ENCODE results near the gene PPP4R4. TPM values are rescaled to one million over a fixed set of nuclear protein-coding genes. Genes with fewer than 3 reads are reported as not detected.

Gene PPP4R4
- total RNA-seq, 1 experiment from 2014 or later, result not detected

- Histone ChIP-seq H3K27ac (no peak overlapping the region), H3K4me3 (no peak overlapping the region), H3K36me3 (ENCODE audit: low read depth) (no peaks in the 10 kb centered on the region), H3K9me2 (ENCODE audit: insufficient read depth) (no peaks in the 10 kb centered on the region), H2AFZ (no peak overlapping the region), H3K27me3 (ENCODE audit: insufficient read depth, low read depth) (no peaks in the 10 kb centered on the region), H3F3A (ENCODE audit: insufficient read depth, low read depth) (no peaks in the 10 kb centered on the region), H3K4me2 (no peak overlapping the region), H3K79me2 (ENCODE audit: low read depth) (no peaks in the 10 kb centered on the region), H3K4me1 (replicated peaks; ENCODE audit: insufficient read depth) (no peaks in the 10 kb centered on the region), H3K9me3 (ENCODE audit: insufficient read depth, low read depth) (no peaks in the 10 kb centered on the region), H4K20me1 (ENCODE audit: insufficient read depth) (no peaks in the 10 kb centered on the region)
- TF ChIP-seq CTCF (conservative IDR thresholded peaks at IDR 0.05), result no peak
- no peak for TF ChIP-seq EZH2 (IDR thresholded peaks at IDR 0.05; ENCODE audit: low read depth)
- ChIA-PET POLR2A (ENCODE audit: unreplicated experiment) (no interaction called here), CTCF (no interaction called here)
- no TSS peak for BruUV-seq (replicated peaks)
- no peak for DNase-seq
- intact Hi-C loops (cut with micrococcal nuclease; ENCODE audit: unreplicated experiment), result loop anchor here (5.0 kb wide), 1 partner anchor 87 kb away; no protein-coding TSS in a partner anchor
Measured at GRCh38 chr14:94139421-94139820, 34.7 kb upstream of the PPP4R4 start.

GRCh38 chr14:94142247-94142646, 31.9 kb upstream of the PPP4R4 start:
- no peak overlapping the region for H3K27ac ChIP-seq
- H3K79me2 ChIP-seq (ENCODE audit: low read depth), result no peaks in the 10 kb centered on the region
- DNase-seq, result no peak
- ChIA-PET CTCF (no interaction called here), POLR2A (ENCODE audit: unreplicated experiment) (no interaction called here)
- no TSS peak for BruUV-seq (replicated peaks)
- no peaks in the 10 kb centered on the region for H3K36me3 ChIP-seq (ENCODE audit: low read depth)
- no peak overlapping the region for H3K4me2 ChIP-seq
- no peaks in the 10 kb centered on the region for H3K27me3 ChIP-seq (ENCODE audit: insufficient read depth, low read depth)
- H3K9me2 ChIP-seq (ENCODE audit: insufficient read depth), result no peaks in the 10 kb centered on the region
- intact Hi-C loops (cut with micrococcal nuclease; ENCODE audit: unreplicated experiment), result no loop called here
- no peak overlapping the region for H3K4me3 ChIP-seq
- no peaks in the 10 kb centered on the region for H3K9me3 ChIP-seq (ENCODE audit: insufficient read depth, low read depth)
- no peak for TF ChIP-seq CTCF (conservative IDR thresholded peaks at IDR 0.05)
- no peak for TF ChIP-seq EZH2 (IDR thresholded peaks at IDR 0.05; ENCODE audit: low read depth)
- no peaks in the 10 kb centered on the region for H3K4me1 ChIP-seq (replicated peaks; ENCODE audit: insufficient read depth)
- no peaks in the 10 kb centered on the region for H4K20me1 ChIP-seq (ENCODE audit: insufficient read depth)
- H3F3A ChIP-seq (ENCODE audit: insufficient read depth, low read depth), result no peaks in the 10 kb centered on the region
- H2AFZ ChIP-seq, result no peak overlapping the region

- CTCF ChIA-PET, result no interaction called here
- Histone ChIP-seq H2AFZ (no peak overlapping the region), H3K79me2 (ENCODE audit: low read depth) (no peaks in the 10 kb centered on the region), H3K9me3 (ENCODE audit: insufficient read depth, low read depth) (no peaks in the 10 kb centered on the region), H3K4me1 (replicated peaks; ENCODE audit: insufficient read depth) (no peaks in the 10 kb centered on the region), H3K27me3 (ENCODE audit: insufficient read depth, low read depth) (no peaks in the 10 kb centered on the region), H3K9me2 (ENCODE audit: insufficient read depth) (no peaks in the 10 kb centered on the region), H3K4me3 (no peak overlapping the region), H4K20me1 (ENCODE audit: insufficient read depth) (no peaks in the 10 kb centered on the region), H3F3A (ENCODE audit: insufficient read depth, low read depth) (no peaks in the 10 kb centered on the region), H3K4me2 (no peak overlapping the region), H3K27ac (no peak overlapping the region), H3K36me3 (ENCODE audit: low read depth) (no peaks in the 10 kb centered on the region)
- DNase-seq, result no peak
- TF ChIP-seq CTCF (conservative IDR thresholded peaks at IDR 0.05) (no peak), EZH2 (IDR thresholded peaks at IDR 0.05; ENCODE audit: low read depth) (no peak)
- intact Hi-C loops (cut with micrococcal nuclease; ENCODE audit: unreplicated experiment), result no loop called here
- no TSS peak for BruUV-seq (replicated peaks)
- POLR2A ChIA-PET (ENCODE audit: unreplicated experiment), result no interaction called here
Measured at GRCh38 chr14:94142836-94143235, 31.3 kb upstream of the PPP4R4 start.

Data from PC-9 (cell line).